ENCODE data around the gene CHST15.

CHST15 gene

DNA sequence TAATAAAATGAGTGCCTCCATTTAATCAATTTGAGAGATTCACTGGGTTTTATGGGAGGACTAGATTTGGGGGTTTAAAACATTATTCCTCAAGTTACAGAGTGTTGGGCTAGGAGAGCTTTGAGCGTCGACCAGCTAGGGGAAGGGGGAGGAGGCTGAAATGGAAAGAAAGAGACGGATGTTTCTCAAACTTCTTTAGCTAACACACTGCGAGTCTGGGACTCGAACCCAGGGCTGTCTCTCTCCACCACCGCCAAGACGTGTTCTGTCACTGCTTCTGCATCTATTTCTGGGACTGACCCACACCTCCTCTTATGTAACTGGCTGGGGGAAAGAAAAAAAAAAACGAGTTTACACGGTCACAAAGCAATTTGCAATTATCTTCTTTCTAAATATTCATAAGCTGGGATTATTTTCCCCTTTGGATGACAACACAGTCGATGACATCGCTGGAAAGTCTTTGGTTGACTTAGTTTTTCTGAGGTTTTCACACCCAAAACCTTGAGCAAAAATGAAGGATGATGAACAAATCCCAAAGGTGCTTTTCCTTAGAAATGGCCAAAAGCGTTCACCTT lies 27.2 kb downstream of the CHST15 start:
- no peaks in the 10 kb centered on the region for H3K36me3 ChIP-seq (ENCODE audit: insufficient read depth)
- H4K20me1 ChIP-seq (ENCODE audit: insufficient read depth), result no peaks in the 10 kb centered on the region; the same call in 1 of the 2 replicates
- H3K4me1 ChIP-seq (ENCODE audit: low read depth, poor library complexity, severe bottlenecking), result peaks cover 99% of the 10 kb centered on the region
- TF ChIP-seq, protein P1, sequence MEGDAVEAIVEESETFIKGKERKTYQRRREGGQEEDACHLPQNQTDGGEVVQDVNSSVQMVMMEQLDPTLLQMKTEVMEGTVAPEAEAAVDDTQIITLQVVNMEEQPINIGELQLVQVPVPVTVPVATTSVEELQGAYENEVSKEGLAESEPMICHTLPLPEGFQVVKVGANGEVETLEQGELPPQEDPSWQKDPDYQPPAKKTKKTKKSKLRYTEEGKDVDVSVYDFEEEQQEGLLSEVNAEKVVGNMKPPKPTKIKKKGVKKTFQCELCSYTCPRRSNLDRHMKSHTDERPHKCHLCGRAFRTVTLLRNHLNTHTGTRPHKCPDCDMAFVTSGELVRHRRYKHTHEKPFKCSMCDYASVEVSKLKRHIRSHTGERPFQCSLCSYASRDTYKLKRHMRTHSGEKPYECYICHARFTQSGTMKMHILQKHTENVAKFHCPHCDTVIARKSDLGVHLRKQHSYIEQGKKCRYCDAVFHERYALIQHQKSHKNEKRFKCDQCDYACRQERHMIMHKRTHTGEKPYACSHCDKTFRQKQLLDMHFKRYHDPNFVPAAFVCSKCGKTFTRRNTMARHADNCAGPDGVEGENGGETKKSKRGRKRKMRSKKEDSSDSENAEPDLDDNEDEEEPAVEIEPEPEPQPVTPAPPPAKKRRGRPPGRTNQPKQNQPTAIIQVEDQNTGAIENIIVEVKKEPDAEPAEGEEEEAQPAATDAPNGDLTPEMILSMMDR (conservative IDR thresholded peaks at IDR 0.05; ENCODE audit: low read depth, low read length), result no peak
- H3K79me2 ChIP-seq (ENCODE audit: insufficient read depth, low read depth), result peaks cover 99% of the 10 kb centered on the region
- no peak overlapping the region for H2AFZ ChIP-seq (ENCODE audit: low read depth)
- H3K9ac ChIP-seq, result no peak overlapping the region
- no peak overlapping the region for H3K4me3 ChIP-seq (IDR thresholded peaks at IDR 0.05; ENCODE audit: insufficient read depth, low read depth, low read length)
- H3K4me2 ChIP-seq, result peak overlapping the region; percentile 99
- H3K27me3 ChIP-seq (ENCODE audit: insufficient read depth, low read depth), result no peaks in the 10 kb centered on the region
- peak overlapping the region; percentile 46; the same call in 1 of the 2 replicates for H3K27ac ChIP-seq

DNA sequence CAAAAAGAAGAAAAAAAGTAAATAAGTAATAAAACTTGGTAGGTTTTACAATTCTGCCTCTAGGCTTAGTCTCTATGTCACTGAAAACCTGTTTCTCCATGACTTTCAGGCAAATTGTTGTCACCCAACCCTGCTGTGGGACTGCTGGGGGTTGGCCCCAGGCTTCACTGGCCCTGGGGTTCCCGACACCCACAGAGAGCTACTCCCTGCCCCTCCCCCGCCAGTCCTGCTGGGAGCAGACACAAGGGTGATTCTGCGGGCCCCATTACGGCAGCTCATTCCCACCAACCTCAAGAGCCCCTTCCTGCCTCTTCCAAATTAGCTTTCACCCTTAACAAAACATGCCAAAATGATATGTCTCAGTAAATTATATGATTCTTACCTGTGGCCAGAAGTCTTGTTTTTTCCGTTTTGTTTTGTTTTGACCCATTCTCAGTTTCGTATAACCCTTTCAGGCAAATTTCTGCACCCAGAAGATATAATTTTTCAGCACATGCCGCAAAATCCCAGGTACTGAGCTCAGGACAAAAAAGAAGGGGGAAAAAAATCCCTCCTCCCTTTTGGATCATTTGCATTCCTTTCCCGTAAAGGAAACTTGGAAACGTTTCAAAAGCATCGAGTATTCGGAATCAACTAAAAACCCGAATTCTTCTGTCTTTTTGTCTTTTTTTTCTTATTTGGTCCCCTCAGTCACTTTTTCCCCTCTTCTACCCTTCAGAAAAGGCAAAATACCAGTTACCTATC lies 27.8 kb downstream of the CHST15 start:
- no peaks in the 10 kb centered on the region for H3K27me3 ChIP-seq (ENCODE audit: insufficient read depth, low read depth)
- H3K79me2 ChIP-seq (ENCODE audit: insufficient read depth, low read depth), result peaks cover 99% of the 10 kb centered on the region
- TF ChIP-seq, protein P1 (conservative IDR thresholded peaks at IDR 0.05; ENCODE audit: low read depth, low read length), result no peak
- H3K9ac ChIP-seq, result no peak overlapping the region
- H3K4me3 ChIP-seq (IDR thresholded peaks at IDR 0.05; ENCODE audit: insufficient read depth, low read depth, low read length), result no peak overlapping the region
- no peaks in the 10 kb centered on the region for H3K36me3 ChIP-seq (ENCODE audit: insufficient read depth)
- H3K4me1 ChIP-seq (ENCODE audit: low read depth, poor library complexity, severe bottlenecking), result peaks cover 92% of the 10 kb centered on the region
- peak overlapping the region; percentile 99 for H3K4me2 ChIP-seq
- H2AFZ ChIP-seq (ENCODE audit: low read depth), result no peak overlapping the region
- peak overlapping the region; percentile 46 for H3K27ac ChIP-seq
- no peaks in the 10 kb centered on the region; the same call in 1 of the 2 replicates for H4K20me1 ChIP-seq (ENCODE audit: insufficient read depth)

DNA sequence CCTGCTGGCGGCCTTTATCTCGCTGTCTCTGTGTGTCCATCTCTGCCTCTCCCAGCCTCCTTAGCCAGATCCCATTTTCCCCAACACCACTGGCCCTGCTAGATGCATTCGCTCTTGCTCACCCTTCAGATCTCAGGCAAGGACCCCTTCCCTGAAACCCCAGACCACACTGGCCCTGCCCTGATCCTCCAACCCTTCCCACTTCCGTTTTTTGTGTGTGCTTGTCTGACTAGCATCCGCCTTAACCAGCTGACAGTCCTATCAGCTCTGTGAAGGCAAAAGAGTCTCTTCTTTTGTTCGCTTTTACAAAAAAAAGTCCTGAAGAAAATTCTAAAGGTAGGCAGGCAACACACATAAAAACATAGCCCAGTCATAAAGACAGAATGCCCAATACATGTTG lies 28.7 kb downstream of the CHST15 start:
- Histone ChIP-seq H3K9ac (no peak overlapping the region), H3K27me3 (ENCODE audit: insufficient read depth, low read depth) (no peaks in the 10 kb centered on the region), H3K4me3 (IDR thresholded peaks at IDR 0.05; ENCODE audit: insufficient read depth, low read depth, low read length) (no peak overlapping the region), H2AFZ (ENCODE audit: low read depth) (no peak overlapping the region), H3K79me2 (ENCODE audit: insufficient read depth, low read depth) (peaks cover 99% of the 10 kb centered on the region), H3K27ac (peak overlapping the region; percentile 46), H4K20me1 (ENCODE audit: insufficient read depth) (no peaks in the 10 kb centered on the region; the same call in 1 of the 2 replicates), H3K36me3 (ENCODE audit: insufficient read depth) (no peaks in the 10 kb centered on the region), H3K4me1 (ENCODE audit: low read depth, poor library complexity, severe bottlenecking) (peaks cover 83% of the 10 kb centered on the region), H3K4me2 (peak overlapping the region; percentile 99; the same call in 1 of the 2 replicates)
- TF ChIP-seq, protein P1 (conservative IDR thresholded peaks at IDR 0.05; ENCODE audit: low read depth, low read length), result no peak

DNA sequence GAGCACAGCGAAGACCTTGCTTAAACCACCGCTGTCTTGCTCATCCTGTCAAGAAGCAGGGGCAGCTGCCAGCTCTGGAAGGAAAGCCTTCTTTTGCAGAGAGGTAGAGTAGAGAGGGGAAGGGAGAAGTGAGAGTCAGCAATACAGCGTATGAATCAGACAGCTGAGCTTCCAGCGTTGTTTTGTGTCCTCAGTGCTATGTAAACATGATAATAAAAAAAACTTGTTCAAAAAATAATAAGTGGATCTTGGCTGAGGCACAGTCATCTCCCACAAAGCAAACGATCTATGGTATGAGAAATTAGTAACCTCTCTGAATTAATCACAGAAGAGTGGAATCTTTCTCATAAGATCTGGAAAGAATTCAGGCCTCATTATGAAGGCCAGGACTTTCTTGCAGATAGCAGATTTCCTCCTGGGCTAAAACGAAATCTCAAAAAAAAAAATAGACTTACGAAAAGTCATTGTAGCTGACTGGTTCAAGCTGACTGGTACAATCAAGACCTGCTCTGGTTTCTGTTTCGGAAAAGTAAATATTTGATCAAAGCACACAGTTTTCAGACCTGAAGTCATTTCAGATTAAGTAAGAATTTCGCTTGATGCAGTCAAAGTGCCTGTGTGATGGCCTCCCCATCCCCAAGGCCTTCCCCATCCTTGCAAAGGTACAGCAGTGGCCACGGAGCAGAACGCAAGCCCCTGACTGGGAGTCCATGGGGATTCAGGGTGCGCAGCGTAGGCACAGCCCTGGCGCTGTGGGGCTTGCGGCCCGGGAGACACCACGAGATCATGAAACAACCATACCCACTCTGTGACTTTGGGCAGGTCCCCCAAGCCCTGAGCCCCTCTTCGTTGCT lies 29.4 kb downstream of the CHST15 start:
- Histone ChIP-seq H3K27ac (peak overlapping the region; percentile 46), H3K36me3 (ENCODE audit: insufficient read depth) (no peaks in the 10 kb centered on the region), H3K4me1 (ENCODE audit: low read depth, poor library complexity, severe bottlenecking) (peaks cover 76% of the 10 kb centered on the region), H3K79me2 (ENCODE audit: insufficient read depth, low read depth) (peaks cover 99% of the 10 kb centered on the region), H3K4me2 (peak overlapping the region; percentile 22; the same call in 1 of the 2 replicates), H2AFZ (ENCODE audit: low read depth) (no peak overlapping the region), H3K9ac (no peak overlapping the region), H4K20me1 (ENCODE audit: insufficient read depth) (no peaks in the 10 kb centered on the region; the same call in 1 of the 2 replicates), H3K27me3 (ENCODE audit: insufficient read depth, low read depth) (no peaks in the 10 kb centered on the region), H3K4me3 (IDR thresholded peaks at IDR 0.05; ENCODE audit: insufficient read depth, low read depth, low read length) (no peak overlapping the region)
- TF ChIP-seq, protein P1 (conservative IDR thresholded peaks at IDR 0.05; ENCODE audit: low read depth, low read length), result no peak
